Thyroid gland (tissue), 4 donors: ENCODE measurements around the gene UST.

Experiments used
- CTCF ChIP-seq, 6 experiments: fragments of 200-600 bp in 3 of 6; fragments of 450-650 bp in 3 of 6; sonication (generic) in 3 of 6; IDR thresholded peaks; one replicate each; pipeline ENCODE4 v1.5.1; 2016 to 2019; ENCODE audit warnings: antibody characterized with exemption in 6 of 6, mild to moderate bottlenecking in 2 of 6, inconsistent platforms in 1 of 6, moderate library complexity in 1 of 6
- POLR2A ChIP-seq, 2 donors: fragments of 450-650 bp; IDR thresholded peaks; one replicate each; pipeline ENCODE4 v1.6.1; 2017; ENCODE audit warnings: antibody characterized with exemption in 2 of 2, mild to moderate bottlenecking in 2 of 2, moderate library complexity in 1 of 2

GRCh38 chr6:149080511-149080910 is 333.7 kb downstream of the UST start:
- TF ChIP-seq CTCF (IDR thresholded peaks at IDR 0.05), result no peak
- TF ChIP-seq POLR2A (IDR thresholded peaks at IDR 0.05), result no peak
